ENCODE measurements around the gene SS18L1. TPM values are rescaled to one million over a fixed set of nuclear protein-coding genes. Genes with fewer than 3 reads are reported as not detected.

Gene SS18L1
- total RNA-seq, 1 experiment from 2014 or later = 17.9 TPM

- H4K20me1 ChIP-seq (ENCODE audit: low read length) = no peaks in the 10 kb centered on the region
- no peak overlapping the region for H3K9ac ChIP-seq (ENCODE audit: low read length)
- H3K27ac ChIP-seq (ENCODE audit: low read length) = no peak overlapping the region
- intact Hi-C loops (cut with micrococcal nuclease) = no loop called here
- H3K9me2 ChIP-seq (replicated peaks; ENCODE audit: low read length) = no peaks in the 10 kb centered on the region
- no peaks in the 10 kb centered on the region for H3K9me3 ChIP-seq (ENCODE audit: low read length)
- H3K79me2 ChIP-seq (ENCODE audit: low read length) = no peaks in the 10 kb centered on the region
- ChIA-PET POLR2A (ENCODE audit: unreplicated experiment) (no interaction called here), CTCF (no interaction called here)
- no peak overlapping the region for H3K4me3 ChIP-seq (ENCODE audit: low read length)
- DNase-seq = no peak
- ATAC-seq = no peak
- no peaks in the 10 kb centered on the region for H3F3A ChIP-seq (ENCODE audit: low read length, unreplicated experiment)
- H3K4me2 ChIP-seq (ENCODE audit: low read length) = no peak overlapping the region
- no peak overlapping the region for H2AFZ ChIP-seq (ENCODE audit: low read length)
- H3K36me3 ChIP-seq (ENCODE audit: low read depth, low read length) = no peaks in the 10 kb centered on the region
- no peaks in the 10 kb centered on the region for H3K4me1 ChIP-seq (ENCODE audit: insufficient read depth, low read length)
- BruUV-seq (replicated peaks) = no TSS peak
- TF ChIP-seq EZH2phosphoT487 (IDR thresholded peaks at IDR 0.05; ENCODE audit: borderline replicate concordance, low read length) = no peak
- no peak for TF ChIP-seq EZH2 (IDR thresholded peaks at IDR 0.05; ENCODE audit: low read length, unreplicated experiment)
- no peak for TF ChIP-seq CTCF (conservative IDR thresholded peaks at IDR 0.05; ENCODE audit: low read depth, low read length)
- peaks cover 28% of the 10 kb centered on the region for H3K27me3 ChIP-seq (ENCODE audit: low read length)
Measured at GRCh38 chr20:62222266-62222850, 78.8 kb downstream of the SS18L1 start.

GRCh38 chr20:62222972-62223371, 79.4 kb downstream of the SS18L1 start:
- Histone ChIP-seq H3K27ac (ENCODE audit: low read length) (no peak overlapping the region), H4K20me1 (ENCODE audit: low read length) (no peaks in the 10 kb centered on the region), H2AFZ (ENCODE audit: low read length) (no peak overlapping the region), H3K36me3 (ENCODE audit: low read depth, low read length) (no peaks in the 10 kb centered on the region), H3K9ac (ENCODE audit: low read length) (no peak overlapping the region), H3F3A (ENCODE audit: low read length, unreplicated experiment) (no peaks in the 10 kb centered on the region), H3K4me1 (ENCODE audit: insufficient read depth, low read length) (no peaks in the 10 kb centered on the region), H3K9me2 (replicated peaks; ENCODE audit: low read length) (no peaks in the 10 kb centered on the region), H3K27me3 (ENCODE audit: low read length) (peaks cover 28% of the 10 kb centered on the region), H3K9me3 (ENCODE audit: low read length) (no peaks in the 10 kb centered on the region), H3K4me2 (ENCODE audit: low read length) (no peak overlapping the region), H3K79me2 (ENCODE audit: low read length) (no peaks in the 10 kb centered on the region), H3K4me3 (ENCODE audit: low read length) (no peak overlapping the region)
- POLR2A ChIA-PET (ENCODE audit: unreplicated experiment) = no interaction called here
- CTCF ChIA-PET = no interaction called here
- TF ChIP-seq EZH2phosphoT487 (IDR thresholded peaks at IDR 0.05; ENCODE audit: borderline replicate concordance, low read length) (no peak), CTCF (conservative IDR thresholded peaks at IDR 0.05; ENCODE audit: low read depth, low read length) (no peak), EZH2 (IDR thresholded peaks at IDR 0.05; ENCODE audit: low read length, unreplicated experiment) (no peak)
- no peak for ATAC-seq
- intact Hi-C loops (cut with micrococcal nuclease) = no loop called here
- BruUV-seq (replicated peaks) = no TSS peak
- no peak for DNase-seq

- Histone ChIP-seq H2AFZ (ENCODE audit: low read length) (no peak overlapping the region), H3F3A (ENCODE audit: low read length, unreplicated experiment) (no peaks in the 10 kb centered on the region), H4K20me1 (ENCODE audit: low read length) (no peaks in the 10 kb centered on the region), H3K4me2 (ENCODE audit: low read length) (no peak overlapping the region), H3K9me3 (ENCODE audit: low read length) (no peaks in the 10 kb centered on the region), H3K4me3 (ENCODE audit: low read length) (no peak overlapping the region), H3K79me2 (ENCODE audit: low read length) (no peaks in the 10 kb centered on the region), H3K36me3 (ENCODE audit: low read depth, low read length) (no peaks in the 10 kb centered on the region), H3K9me2 (replicated peaks; ENCODE audit: low read length) (no peaks in the 10 kb centered on the region), H3K4me1 (ENCODE audit: insufficient read depth, low read length) (no peaks in the 10 kb centered on the region), H3K27ac (ENCODE audit: low read length) (no peak overlapping the region), H3K9ac (ENCODE audit: low read length) (no peak overlapping the region), H3K27me3 (ENCODE audit: low read length) (peaks cover 27% of the 10 kb centered on the region)
- ChIA-PET CTCF (no interaction called here), POLR2A (ENCODE audit: unreplicated experiment) (no interaction called here)
- intact Hi-C loops (cut with micrococcal nuclease) = no loop called here
- TF ChIP-seq EZH2 (IDR thresholded peaks at IDR 0.05; ENCODE audit: low read length, unreplicated experiment) (no peak), CTCF (conservative IDR thresholded peaks at IDR 0.05; ENCODE audit: low read depth, low read length) (no peak), EZH2phosphoT487 (IDR thresholded peaks at IDR 0.05; ENCODE audit: borderline replicate concordance, low read length) (no peak)
- ATAC-seq (no peak), DNase-seq (no peak)
- no TSS peak for BruUV-seq (replicated peaks)
Measured at GRCh38 chr20:62223571-62223970, 80.0 kb downstream of the SS18L1 start.
